ENCODE measurements around the gene FADS2. TPM values are rescaled to one million over a fixed set of nuclear protein-coding genes. Genes with fewer than 3 reads are reported as not detected.
A peak's percentile ranks its signal among the peaks of the same experiment; 100 is the strongest.

FADS2 gene
- total RNA-seq, 1 experiment from 2014 or later = 246 TPM

- no peaks in the 10 kb centered on the region for H3K9me3 ChIP-seq (ENCODE audit: low read length)
- no peak for ATAC-seq
- intact Hi-C loops (cut with micrococcal nuclease) = loop anchor here (1.0 to 5.0 kb wide), 2 partner anchors 25 to 75 kb away; partner anchors contain the start of genes FADS3, FEN1 and TMEM258
- H4K20me1 ChIP-seq (ENCODE audit: low read length) = no peaks in the 10 kb centered on the region
- H2AFZ ChIP-seq (ENCODE audit: low read length) = peak overlapping the region; percentile 66
- peak overlapping the region; percentile 92 for H3K4me2 ChIP-seq (ENCODE audit: low read length)
- peak overlapping the region; percentile 39 for H3K27ac ChIP-seq (ENCODE audit: low read length)
- DNase-seq = peak; percentile 7
- H3K79me2 ChIP-seq (ENCODE audit: low read length) = peaks cover 44% of the 10 kb centered on the region
- POLR2A ChIA-PET (ENCODE audit: unreplicated experiment) = interaction anchor here (0.5 kb wide), 2 partner anchors 116 to 149 kb away, joined by 3 read pairs; no protein-coding TSS in a partner anchor
- H3K4me3 ChIP-seq (ENCODE audit: low read length) = peak overlapping the region; percentile 78
- TSS peak; percentile 25 for BruUV-seq (replicated peaks)
- CTCF ChIA-PET = interaction anchor here (1.0 kb wide), 1 partner anchor 21 kb away, joined by 5 read pairs; no protein-coding TSS in a partner anchor
- peaks cover 47% of the 10 kb centered on the region for H3K4me1 ChIP-seq (ENCODE audit: insufficient read depth, low read length)
- H3K9ac ChIP-seq (ENCODE audit: low read length) = peak overlapping the region; percentile 92
- H3K27me3 ChIP-seq (ENCODE audit: low read length) = no peaks in the 10 kb centered on the region
- no peak for TF ChIP-seq EZH2 (IDR thresholded peaks at IDR 0.05; ENCODE audit: low read length, unreplicated experiment)
- no peak for TF ChIP-seq EZH2phosphoT487 (IDR thresholded peaks at IDR 0.05; ENCODE audit: borderline replicate concordance, low read length)
- H3K9me2 ChIP-seq (replicated peaks; ENCODE audit: low read length) = no peaks in the 10 kb centered on the region
- H3K36me3 ChIP-seq (ENCODE audit: low read depth, low read length) = peaks cover 7% of the 10 kb centered on the region; the same call in 1 of the 2 replicates
- H3F3A ChIP-seq (ENCODE audit: low read length, unreplicated experiment) = no peaks in the 10 kb centered on the region
These were observed 10.5 kb upstream of the FADS2 start for GRCh38 chr11:61817471-61818202.

GRCh38 chr11:61820174-61820573 lies 7.9 kb upstream of the FADS2 start:
- Histone ChIP-seq H3K4me3 (ENCODE audit: low read length) (peak overlapping the region; percentile 24; the same call in 1 of the 2 replicates), H4K20me1 (ENCODE audit: low read length) (no peaks in the 10 kb centered on the region), H3K27me3 (ENCODE audit: low read length) (no peaks in the 10 kb centered on the region), H3K9me2 (replicated peaks; ENCODE audit: low read length) (no peaks in the 10 kb centered on the region), H3K36me3 (ENCODE audit: low read depth, low read length) (no peaks in the 10 kb centered on the region), H3K27ac (ENCODE audit: low read length) (peak overlapping the region; percentile 81), H3K9ac (ENCODE audit: low read length) (0 out of 2 replicates have a peak overlapping the region, but pooled peaks have one; percentile 19), H3K4me1 (ENCODE audit: insufficient read depth, low read length) (peaks cover 42% of the 10 kb centered on the region), H3K4me2 (ENCODE audit: low read length) (peak overlapping the region; percentile 72), H3K79me2 (ENCODE audit: low read length) (peaks cover 38% of the 10 kb centered on the region), H3F3A (ENCODE audit: low read length, unreplicated experiment) (no peaks in the 10 kb centered on the region), H2AFZ (ENCODE audit: low read length) (no peak overlapping the region), H3K9me3 (ENCODE audit: low read length) (no peaks in the 10 kb centered on the region)
- intact Hi-C loops (cut with micrococcal nuclease) = no loop called here
- no TSS peak for BruUV-seq (replicated peaks)
- POLR2A ChIA-PET (ENCODE audit: unreplicated experiment) = interaction anchor here (0.6 kb wide), 1 partner anchor 175 kb away, joined by 6 read pairs; no protein-coding TSS in a partner anchor
- peak; percentile 81 for DNase-seq
- CTCF ChIA-PET = interaction anchor here (0.5 to 0.9 kb wide), 2 partner anchors 23 to 520 kb away, joined by 3 to 5 read pairs; no protein-coding TSS in a partner anchor
- peak; percentile 5 for ATAC-seq
- no peak for TF ChIP-seq EZH2phosphoT487 (IDR thresholded peaks at IDR 0.05; ENCODE audit: borderline replicate concordance, low read length)
- no peak for TF ChIP-seq CTCF (conservative IDR thresholded peaks at IDR 0.05; ENCODE audit: low read depth, low read length)
- TF ChIP-seq EZH2 (IDR thresholded peaks at IDR 0.05; ENCODE audit: low read length, unreplicated experiment) = no peak

GRCh38 chr11:61826930-61827570 lies 1.1 kb upstream of the FADS2 start:
- H3K9me3 ChIP-seq (ENCODE audit: low read length) = no peaks in the 10 kb centered on the region
- TF ChIP-seq EZH2phosphoT487 (IDR thresholded peaks at IDR 0.05; ENCODE audit: borderline replicate concordance, low read length) = no peak
- TF ChIP-seq CTCF (conservative IDR thresholded peaks at IDR 0.05; ENCODE audit: low read depth, low read length) = no peak
- TF ChIP-seq EZH2 (IDR thresholded peaks at IDR 0.05; ENCODE audit: low read length, unreplicated experiment) = no peak
- ChIA-PET POLR2A (ENCODE audit: unreplicated experiment) (no interaction called here), CTCF (no interaction called here)
- no peaks in the 10 kb centered on the region for H3K27me3 ChIP-seq (ENCODE audit: low read length)
- peaks cover 55% of the 10 kb centered on the region for H3K79me2 ChIP-seq (ENCODE audit: low read length)
- peak overlapping the region; percentile 81 for H2AFZ ChIP-seq (ENCODE audit: low read length)
- peak overlapping the region; percentile 90 for H3K4me2 ChIP-seq (ENCODE audit: low read length)
- intact Hi-C loops (cut with micrococcal nuclease) = no loop called here
- no peak; the same call in 1 of the 2 replicates for ATAC-seq
- peaks cover 24% of the 10 kb centered on the region; the same call in 1 of the 2 replicates for H4K20me1 ChIP-seq (ENCODE audit: low read length)
- DNase-seq = no peak
- H3K4me1 ChIP-seq (ENCODE audit: insufficient read depth, low read length) = peaks cover 21% of the 10 kb centered on the region
- H3K9me2 ChIP-seq (replicated peaks; ENCODE audit: low read length) = no peaks in the 10 kb centered on the region
- H3K36me3 ChIP-seq (ENCODE audit: low read depth, low read length) = no peaks in the 10 kb centered on the region
- H3K27ac ChIP-seq (ENCODE audit: low read length) = peak overlapping the region; percentile 80
- H3K9ac ChIP-seq (ENCODE audit: low read length) = peak overlapping the region; percentile 80
- H3K4me3 ChIP-seq (ENCODE audit: low read length) = peak overlapping the region; percentile 88
- no peaks in the 10 kb centered on the region for H3F3A ChIP-seq (ENCODE audit: low read length, unreplicated experiment)
- BruUV-seq (replicated peaks) = TSS peak; percentile 87
